PC-9 (cell line): ENCODE results near the gene DIPK1B. TPM values are rescaled to one million over a fixed set of nuclear protein-coding genes. Genes with fewer than 3 reads are reported as not detected.

Experiments
- BruUV-seq: library from RNA; stranded (reverse); fragments of 400-500 nt; replicated peaks from 2 replicates; lab custom pipeline; 2021; lab: Mats Ljungman, UMichigan
- CTCF ChIA-PET: fragments of 300-600 bp; sonication (Branson Sonifier 250); formaldehyde crosslinking; loops from one replicate; lab custom pipeline; 2022; ENCODE audit warnings: antibody characterized with exemption; lab: Charles Lee
- POLR2A ChIA-PET: fragments of 300-600 bp; sonication (Branson Sonifier 250); formaldehyde crosslinking; loops from one replicate; lab custom pipeline; 2022; ENCODE audit warnings: antibody characterized with exemption; ENCODE audit not compliant: unreplicated experiment; lab: Charles Lee
- DNase-seq, 2 experiments: peaks; one replicate each; pipeline versions ENCODE4 v3.0.0 to v3.0.0-alpha.2; 2015 to 2022; ENCODE audit warnings: mixed read lengths in 1 of 2
- H2AFZ ChIP-seq: fragments of 200-600 bp; sonication (generic); 2 replicates; pipeline ENCODE4 v1.8.1; 2017; ENCODE audit warnings: antibody characterized with exemption
- H3F3A ChIP-seq: fragments of 200-600 bp; sonication (generic); 2 replicates; pipeline ENCODE4 v1.8.1; 2017; ENCODE audit warnings: antibody characterized with exemption, mild to moderate bottlenecking, low read depth; ENCODE audit not compliant: insufficient read depth
- H3K27ac ChIP-seq: fragments of 200-600 bp; sonication (generic); 2 replicates; pipeline ENCODE4 v1.6.1; 2016; ENCODE audit warnings: mixed run types
- H3K27me3 ChIP-seq: fragments of 200-600 bp; sonication (generic); 2 replicates; pipeline ENCODE4 v1.6.1; 2016; ENCODE audit warnings: low read depth, mixed run types; ENCODE audit not compliant: insufficient read depth
- H3K36me3 ChIP-seq: fragments of 200-600 bp; sonication (generic); 2 replicates; pipeline ENCODE4 v1.6.1; 2016; ENCODE audit warnings: low read depth, mixed run types
- H3K4me1 ChIP-seq: fragments of 200-600 bp; sonication (generic); replicated peaks from 2 replicates; pipeline ENCODE4 v1.6.1; 2016; ENCODE audit warnings: mixed run types; ENCODE audit not compliant: insufficient read depth
- H3K4me2 ChIP-seq: fragments of 200-600 bp; sonication (generic); 2 replicates; pipeline ENCODE4 v1.6.1; 2017; ENCODE audit warnings: mixed run types
- H3K4me3 ChIP-seq: fragments of 200-600 bp; sonication (generic); 2 replicates; pipeline ENCODE4 v1.6.1; 2016; ENCODE audit warnings: mixed run types
- H3K79me2 ChIP-seq: fragments of 200-600 bp; sonication (generic); 2 replicates; pipeline ENCODE4 v1.6.1; 2017; ENCODE audit warnings: low read depth, mixed run types
- H3K9me2 ChIP-seq: fragments of 200-600 bp; sonication (generic); 2 replicates; pipeline ENCODE4 v1.8.1; 2017; ENCODE audit warnings: mild to moderate bottlenecking; ENCODE audit not compliant: insufficient read depth
- H3K9me3 ChIP-seq: fragments of 200-600 bp; sonication (generic); 2 replicates; pipeline ENCODE4 v1.8.1; 2016; ENCODE audit warnings: low read depth; ENCODE audit not compliant: insufficient read depth
- H4K20me1 ChIP-seq: fragments of 200-600 bp; sonication (generic); 2 replicates; pipeline ENCODE4 v1.8.1; 2017; ENCODE audit not compliant: insufficient read depth
- CTCF ChIP-seq: fragments of 200-600 bp; sonication (generic); conservative IDR thresholded peaks from 2 replicates; pipeline ENCODE4 v1.6.1; 2017; ENCODE audit warnings: mixed run types, antibody characterized with exemption, mild to moderate bottlenecking, moderate library complexity
- EZH2 ChIP-seq: fragments of 200-600 bp; sonication (generic); IDR thresholded peaks from 2 replicates; pipeline ENCODE4 v1.8.0; 2017; ENCODE audit warnings: antibody characterized with exemption, low read depth
- intact Hi-C: fragments of 100-400 bp; cut with micrococcal nuclease; formaldehyde crosslinking; loops from one replicate; pipeline ENCODE4 v1.10.0; 2022; ENCODE audit not compliant: unreplicated experiment
- total RNA-seq: library from RNA; stranded (reverse); gene quantifications from 2 replicates; pipeline ENCODE4 v1.2.3, GENCODE V29; 2021

Gene DIPK1B
- total RNA-seq, 1 experiment from 2014 or later: 19.0 TPM

- H4K20me1 ChIP-seq: no peaks in the 10 kb centered on the region
- peak overlapping the region; percentile 94 for H3K27ac ChIP-seq
- H3K79me2 ChIP-seq: no peaks in the 10 kb centered on the region
- no peaks in the 10 kb centered on the region for H3K9me3 ChIP-seq
- TF ChIP-seq EZH2 (no peak), CTCF (no peak)
- intact Hi-C loops: loop anchor here (2.0 kb wide), 5 partner anchors 15 to 211 kb away; no protein-coding TSS in a partner anchor
- BruUV-seq: no TSS peak
- H3F3A ChIP-seq: peaks cover 42% of the 10 kb centered on the region
- H3K4me3 ChIP-seq: no peak overlapping the region
- H3K9me2 ChIP-seq: no peaks in the 10 kb centered on the region
- DNase-seq: peak; percentile 95 to 97
- no peaks in the 10 kb centered on the region for H3K36me3 ChIP-seq
- peak overlapping the region; percentile 91 for H3K4me2 ChIP-seq
- H2AFZ ChIP-seq: no peak overlapping the region
- CTCF ChIA-PET: interaction anchor here (0.6 kb wide), 1 partner anchor 14 kb away, joined by 6 read pairs; no protein-coding TSS in a partner anchor
- peaks cover 47% of the 10 kb centered on the region for H3K4me1 ChIP-seq
- POLR2A ChIA-PET: interaction anchor here (0.5 kb wide), 2 partner anchors 12 to 589 kb away, joined by 3 to 5 read pairs; no protein-coding TSS in a partner anchor
- H3K27me3 ChIP-seq: no peaks in the 10 kb centered on the region
Measured at GRCh38 chr9:136695435-136695895, 16.9 kb upstream of the DIPK1B start.

GRCh38 chr9:136695955-136696354 is 16.4 kb upstream of the DIPK1B start:
- Histone ChIP-seq H2AFZ (no peak overlapping the region), H3K4me2 (peak overlapping the region; percentile 91), H3K4me1 (peaks cover 47% of the 10 kb centered on the region), H3K79me2 (no peaks in the 10 kb centered on the region), H3K27me3 (no peaks in the 10 kb centered on the region), H3K9me3 (no peaks in the 10 kb centered on the region), H3K27ac (peak overlapping the region; percentile 94), H4K20me1 (no peaks in the 10 kb centered on the region), H3K4me3 (no peak overlapping the region), H3K36me3 (no peaks in the 10 kb centered on the region), H3K9me2 (no peaks in the 10 kb centered on the region), H3F3A (peaks cover 42% of the 10 kb centered on the region)
- intact Hi-C loops: loop anchor here (2.0 kb wide), 5 partner anchors 15 to 211 kb away; no protein-coding TSS in a partner anchor
- CTCF ChIA-PET: interaction anchor here (0.6 kb wide), 1 partner anchor 13 kb away, joined by 6 read pairs; no protein-coding TSS in a partner anchor
- BruUV-seq: no TSS peak
- no peak for TF ChIP-seq CTCF
- POLR2A ChIA-PET: interaction anchor here (0.5 kb wide), 1 partner anchor 11 kb away, joined by 3 read pairs; no protein-coding TSS in a partner anchor
- DNase-seq: no peak

- no peak overlapping the region for H2AFZ ChIP-seq
- no peaks in the 10 kb centered on the region for H3K36me3 ChIP-seq
- H4K20me1 ChIP-seq: no peaks in the 10 kb centered on the region
- H3F3A ChIP-seq: peaks cover 42% of the 10 kb centered on the region
- CTCF ChIA-PET: no interaction called here
- no peak overlapping the region for H3K4me3 ChIP-seq
- TF ChIP-seq CTCF: no peak
- no peaks in the 10 kb centered on the region for H3K9me2 ChIP-seq
- H3K9me3 ChIP-seq: no peaks in the 10 kb centered on the region
- no peak overlapping the region for H3K27ac ChIP-seq
- H3K79me2 ChIP-seq: no peaks in the 10 kb centered on the region
- H3K4me2 ChIP-seq: peak overlapping the region; percentile 91
- intact Hi-C loops: no loop called here
- peaks cover 47% of the 10 kb centered on the region for H3K4me1 ChIP-seq
- no peaks in the 10 kb centered on the region for H3K27me3 ChIP-seq
- DNase-seq: no peak
- POLR2A ChIA-PET: no interaction called here
- BruUV-seq: no TSS peak
Measured at GRCh38 chr9:136696502-136696901, 15.9 kb upstream of the DIPK1B start.
